ENCODE measurements around the gene PLD1.
"Not testable (repeated sequence)": the region's sequence is repeated elsewhere in the genome, so short reads cannot be mapped to it uniquely, and the experiment has no call there.

The PLD1 gene

DNA sequence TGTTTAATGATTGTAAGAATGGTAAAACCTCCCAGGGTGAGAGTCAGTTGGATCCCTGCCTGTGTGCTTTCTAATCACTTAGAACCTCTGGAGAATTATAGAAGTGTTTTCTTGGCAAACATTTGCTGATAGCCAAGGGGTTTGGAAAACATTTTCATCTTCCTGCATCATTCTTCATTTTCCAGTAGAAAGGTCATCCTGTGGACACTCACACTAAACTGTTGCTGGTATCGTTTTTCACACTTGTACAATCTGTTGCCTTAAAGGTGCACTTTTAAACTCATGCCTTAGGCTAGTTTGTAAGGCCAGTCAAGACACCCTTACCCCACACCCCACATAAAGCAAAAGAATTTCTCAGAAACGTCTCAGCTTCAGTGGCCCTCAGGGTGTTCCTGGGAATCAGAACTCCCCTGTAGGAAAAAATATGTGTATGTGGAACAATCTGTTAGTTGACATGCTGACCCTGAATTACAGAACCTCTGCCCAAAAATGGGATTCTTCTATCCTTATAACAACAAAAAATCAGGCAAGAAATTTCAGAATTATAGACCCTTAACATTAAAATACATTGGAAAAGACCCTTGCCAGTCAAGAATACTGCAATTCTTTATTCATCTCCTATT is 5.8 kb upstream of the PLD1 start:
- no peak for DNase-seq

DNA sequence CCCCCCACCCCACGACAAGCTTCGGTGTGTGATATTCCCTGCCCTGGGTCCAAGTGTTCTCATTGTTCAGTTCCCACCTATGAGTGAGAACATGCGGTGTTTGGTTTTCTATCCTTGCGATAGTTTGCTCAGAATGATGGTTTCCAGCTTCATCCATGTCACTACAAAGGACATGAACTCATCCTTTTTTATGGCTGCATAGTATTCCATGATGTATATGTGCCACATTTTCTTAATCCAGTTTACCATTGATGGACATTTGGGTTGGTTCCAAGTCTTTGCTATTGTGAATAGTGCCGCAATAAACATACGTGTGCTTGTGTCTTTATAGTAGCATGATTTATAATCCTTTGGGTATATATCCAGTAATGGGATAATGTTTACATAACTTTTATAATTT is 4.4 kb upstream of the PLD1 start:
- not testable (repeated sequence) for DNase-seq

DNA sequence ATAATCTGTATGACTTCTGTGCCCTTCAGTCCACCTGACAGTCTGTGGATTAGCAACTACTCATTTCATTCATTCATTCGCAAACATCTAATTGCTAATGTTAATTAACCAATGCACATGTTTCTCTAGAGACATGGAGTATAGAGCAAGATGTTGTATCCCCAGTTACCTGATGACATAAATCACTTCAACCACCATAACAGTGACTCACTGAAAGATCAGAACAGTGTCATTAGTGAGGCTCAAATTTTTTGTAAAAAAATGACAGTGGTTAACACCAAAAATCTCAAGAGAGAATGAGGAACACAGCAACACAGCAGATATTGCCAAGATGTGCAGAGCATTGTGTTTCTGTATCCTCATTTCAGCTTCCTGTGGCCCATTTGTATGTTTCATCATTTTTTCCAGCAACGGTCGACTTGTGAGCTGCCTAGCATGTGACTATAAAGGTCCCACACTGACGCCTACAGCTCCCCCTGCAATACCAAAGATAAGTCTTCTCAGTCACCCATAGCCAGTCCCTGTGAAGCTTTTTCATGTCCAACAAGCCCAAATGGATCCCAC is 3.7 kb upstream of the PLD1 start:
- DNase-seq = peak in 1 of 2 donors; percentile 15

DNA sequence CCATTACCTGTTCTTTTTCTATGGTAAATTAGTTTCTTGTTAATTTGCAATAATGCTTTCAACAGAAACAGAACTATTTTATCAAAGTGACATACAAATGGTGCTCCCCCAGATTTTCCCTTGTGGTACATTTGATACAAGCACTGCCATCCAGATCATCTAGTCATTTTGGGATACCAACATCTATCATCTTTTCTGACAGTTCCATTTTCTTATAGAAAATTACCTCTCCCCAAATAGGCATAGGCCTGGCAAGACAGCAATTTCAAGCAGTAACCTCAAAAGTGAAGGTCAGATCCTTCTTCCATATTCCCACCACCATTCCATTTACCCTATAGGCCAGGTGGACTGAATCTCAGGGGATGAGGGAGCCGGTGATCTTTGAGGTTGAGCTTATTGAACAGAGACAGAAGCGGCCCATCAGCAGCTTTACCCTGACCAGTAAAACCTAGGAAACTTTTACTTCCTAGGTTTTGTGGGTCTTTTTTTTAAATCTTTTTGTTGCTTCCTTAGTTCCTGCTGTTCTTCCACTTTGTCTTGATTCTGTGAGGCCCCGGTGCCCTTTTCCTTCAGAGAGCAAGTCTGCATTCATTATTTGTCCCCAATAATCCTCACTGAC is 3.1 kb upstream of the PLD1 start:
- DNase-seq = no peak

DNA sequence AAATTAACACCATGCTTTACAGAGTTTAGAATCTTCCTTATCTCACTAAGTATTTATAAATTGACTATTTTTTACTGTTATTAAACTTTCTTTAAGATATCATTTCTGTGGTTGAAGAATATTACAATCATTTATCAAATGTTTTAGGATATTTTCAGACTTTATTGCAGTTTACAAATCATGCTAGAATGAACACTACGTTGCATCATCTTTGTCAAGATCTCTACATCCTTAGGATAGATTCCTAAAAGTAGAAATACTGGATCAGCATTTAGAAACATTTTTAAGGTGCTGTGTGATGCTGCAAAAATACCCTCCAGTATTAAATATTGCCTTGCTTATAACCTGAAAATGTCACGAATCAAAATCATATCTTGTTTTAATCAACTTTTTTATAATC is 2.5 kb upstream of the PLD1 start:
- DNase-seq = no peak

DNA sequence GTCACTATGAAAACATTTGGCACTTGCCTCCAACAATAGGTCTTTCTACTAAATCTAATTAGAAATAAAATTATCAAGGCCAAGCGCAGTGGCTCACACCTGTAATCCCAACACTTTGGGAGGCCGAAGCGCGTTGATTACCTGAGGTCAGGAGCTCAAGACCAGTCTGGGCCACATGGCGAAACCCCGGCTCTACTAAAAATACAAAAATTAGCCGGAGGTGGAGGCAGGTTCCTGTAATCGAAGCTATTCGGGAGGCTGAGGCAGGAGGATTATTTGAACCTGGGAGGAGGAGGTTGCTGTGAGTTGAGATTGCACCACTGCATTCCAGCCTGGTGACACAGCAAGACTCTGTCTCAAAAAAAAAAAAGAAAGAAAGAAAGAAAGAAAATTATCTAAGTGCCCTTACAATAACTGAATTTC is 1.6 kb upstream of the PLD1 start:
- no peak for DNase-seq

DNA sequence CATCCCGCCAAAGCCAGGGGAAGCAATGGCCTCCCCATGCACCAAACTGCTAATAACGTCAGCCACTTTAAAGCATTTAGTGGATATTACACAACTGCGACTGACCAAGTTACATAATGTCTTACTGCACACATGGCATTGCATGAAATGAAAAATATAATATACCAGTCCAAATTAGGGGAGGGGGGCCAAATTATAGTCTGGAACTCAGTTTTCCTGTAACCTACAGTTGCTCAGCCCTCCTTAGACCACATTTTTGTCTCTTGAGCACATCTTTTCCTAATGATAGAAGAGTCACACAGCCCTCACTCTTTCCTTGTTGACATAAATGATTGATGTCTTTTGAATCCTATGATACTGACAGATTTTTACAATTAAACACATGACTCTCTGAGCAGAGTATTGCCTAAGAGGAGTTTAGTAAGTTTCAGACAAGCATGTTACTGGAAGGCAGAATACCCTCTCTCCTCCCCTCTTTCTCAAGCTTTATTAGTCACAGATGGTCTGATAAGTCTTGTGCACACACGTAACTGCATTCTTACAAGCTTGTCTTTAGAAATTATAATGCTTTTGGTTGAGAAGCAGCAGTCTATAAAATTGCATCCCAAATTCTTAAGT is 1.1 kb upstream of the PLD1 start:
- DNase-seq = no peak

DNA sequence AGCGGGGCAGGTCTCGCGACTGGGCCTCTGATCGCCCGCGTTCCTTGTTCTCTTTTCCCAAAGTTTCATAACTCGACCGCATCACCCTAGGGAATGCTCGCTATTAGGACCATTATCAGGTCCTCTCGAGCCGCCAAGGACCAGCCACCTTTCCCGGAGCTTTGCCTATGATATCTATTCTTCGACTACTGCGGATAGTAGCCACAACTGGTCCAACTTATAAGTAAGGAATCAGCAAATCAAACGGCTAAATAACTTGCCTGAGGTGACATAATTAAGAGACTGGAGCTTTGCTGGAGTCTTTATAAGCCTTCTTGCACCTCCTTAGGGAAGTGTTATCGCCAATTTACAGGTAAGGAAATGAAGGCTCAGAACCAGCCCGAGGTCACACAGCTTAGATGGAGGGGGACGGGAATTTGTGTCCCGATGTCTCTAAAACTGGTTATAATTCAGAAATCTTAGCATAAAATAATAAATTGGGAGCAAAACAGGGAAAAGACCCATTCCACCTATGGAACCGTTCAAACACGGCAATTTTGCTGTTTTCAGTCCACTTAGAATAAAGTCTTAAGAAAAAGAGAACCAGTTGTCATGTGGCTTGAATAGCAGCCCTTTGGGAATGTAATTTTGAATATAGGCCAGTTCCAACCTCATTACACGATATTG is 479 bp upstream of the PLD1 start:
- DNase-seq = no peak

DNA sequence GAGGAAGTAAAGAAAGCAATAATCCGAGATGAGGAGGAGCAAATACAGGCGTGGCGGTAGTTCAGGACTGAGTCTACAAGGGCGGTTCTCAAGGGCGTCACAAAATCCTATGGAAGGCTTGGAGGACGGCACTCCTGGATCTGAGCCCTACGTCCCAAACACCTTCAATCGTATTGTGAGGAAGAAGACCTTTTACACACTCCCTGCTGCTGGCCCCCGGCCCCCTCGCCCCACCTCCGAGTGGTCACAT is 747 bp downstream of the PLD1 start:
- DNase-seq = no peak

DNA sequence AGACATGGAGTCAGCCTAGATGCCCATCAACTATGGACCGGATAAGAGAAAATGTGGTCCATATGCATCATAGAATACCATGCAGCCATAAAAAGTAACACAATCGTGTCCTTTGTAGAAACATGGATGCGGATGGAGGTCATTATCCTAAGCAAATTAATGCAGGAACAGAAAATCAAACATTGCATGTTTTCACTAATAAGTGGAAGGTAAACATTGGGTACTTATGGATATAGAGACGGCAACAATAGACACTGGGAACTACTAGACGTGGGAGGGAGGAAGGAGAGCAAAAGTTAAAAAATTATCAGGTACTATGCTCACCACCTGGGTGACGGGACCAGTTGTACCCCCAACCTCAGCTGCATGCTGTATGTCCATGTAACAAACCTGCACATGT is 2.5 kb downstream of the PLD1 start:
- DNase-seq = no peak

DNA sequence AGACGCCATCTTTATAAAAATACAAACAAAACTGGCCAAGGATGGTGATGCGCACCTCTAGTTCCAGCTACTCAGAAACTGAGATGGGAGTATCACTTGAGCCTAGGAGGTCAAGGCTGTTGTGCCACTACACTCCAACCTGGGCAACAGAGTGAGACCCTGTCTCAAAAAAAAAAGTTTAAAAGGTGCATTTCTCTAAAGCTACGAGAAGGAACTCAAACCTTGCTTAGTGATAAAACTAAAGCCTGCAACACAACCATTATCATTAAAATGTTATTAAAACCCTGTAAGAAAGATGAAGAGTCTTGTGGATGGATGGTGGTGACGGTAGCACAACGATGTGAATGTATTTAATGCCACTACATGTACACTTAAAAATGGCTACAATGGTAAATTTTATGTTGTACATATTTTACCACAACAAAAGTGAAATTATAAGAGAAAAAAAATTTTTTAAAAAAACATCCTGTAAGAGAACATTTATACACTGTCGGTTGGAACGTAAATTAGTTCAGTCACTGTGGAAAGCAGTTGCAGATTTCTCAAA is 3.1 kb downstream of the PLD1 start:
- DNase-seq = no peak

DNA sequence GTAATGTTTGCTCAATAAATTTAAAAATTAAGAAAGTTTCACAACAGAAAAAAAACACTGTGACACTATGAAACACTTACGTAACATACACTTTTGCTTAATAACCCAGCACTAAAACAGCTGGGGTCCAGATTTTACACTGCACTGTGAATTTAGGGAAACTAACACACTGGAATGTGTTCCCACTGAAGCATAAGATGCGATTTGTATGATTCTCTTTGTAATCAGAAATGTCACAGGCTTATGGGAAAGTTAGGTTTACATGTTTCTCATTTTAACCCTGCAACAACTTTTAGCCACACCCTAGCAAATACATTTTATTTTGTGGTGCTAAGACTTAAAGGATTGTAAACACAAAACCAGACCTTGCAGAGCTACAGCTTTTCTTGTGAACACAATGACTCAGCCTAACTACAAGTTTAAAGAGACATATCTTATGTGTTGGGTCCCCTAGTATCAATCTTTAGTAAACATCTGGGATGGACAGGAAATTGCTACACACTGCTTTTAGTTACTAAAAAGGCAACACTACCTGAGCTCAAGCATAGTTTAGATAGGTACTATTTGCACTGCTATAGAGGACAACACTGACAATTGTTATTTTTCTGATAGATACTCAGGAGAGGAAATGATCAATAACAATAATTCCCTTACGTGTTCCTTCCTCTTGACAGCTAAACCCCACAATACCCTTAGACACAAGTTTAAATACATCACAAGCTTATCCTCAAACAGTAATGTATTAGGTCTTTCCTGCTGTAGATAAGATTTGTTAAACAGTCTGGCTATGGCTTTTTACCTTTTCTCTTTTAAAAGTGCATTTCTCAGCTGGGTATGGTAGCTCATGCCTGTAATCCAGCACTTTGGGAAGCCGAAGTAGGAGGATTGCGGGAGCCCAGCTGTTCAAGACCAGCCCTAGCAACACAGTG is 3.8 kb downstream of the PLD1 start:
- no peak for DNase-seq

DNA sequence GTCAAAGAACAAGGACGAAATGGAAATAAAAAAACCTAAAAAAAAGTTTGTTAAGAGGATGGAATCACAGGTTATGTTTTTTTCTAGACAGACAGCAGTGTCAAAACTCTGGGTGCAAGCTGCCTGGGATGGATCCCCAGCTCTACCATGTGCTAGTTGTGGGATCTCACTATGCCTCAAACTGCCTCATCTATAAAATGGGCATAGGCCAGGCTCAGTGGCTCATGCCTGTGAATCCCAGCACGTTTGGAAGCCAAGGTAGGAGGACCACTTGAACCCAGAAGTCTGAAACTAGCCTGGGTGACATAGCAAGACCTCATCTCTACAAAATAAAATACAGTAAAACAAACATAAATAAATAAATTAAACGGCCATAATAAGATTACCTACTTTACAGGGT is 4.6 kb downstream of the PLD1 start:
- no peak for DNase-seq

DNA sequence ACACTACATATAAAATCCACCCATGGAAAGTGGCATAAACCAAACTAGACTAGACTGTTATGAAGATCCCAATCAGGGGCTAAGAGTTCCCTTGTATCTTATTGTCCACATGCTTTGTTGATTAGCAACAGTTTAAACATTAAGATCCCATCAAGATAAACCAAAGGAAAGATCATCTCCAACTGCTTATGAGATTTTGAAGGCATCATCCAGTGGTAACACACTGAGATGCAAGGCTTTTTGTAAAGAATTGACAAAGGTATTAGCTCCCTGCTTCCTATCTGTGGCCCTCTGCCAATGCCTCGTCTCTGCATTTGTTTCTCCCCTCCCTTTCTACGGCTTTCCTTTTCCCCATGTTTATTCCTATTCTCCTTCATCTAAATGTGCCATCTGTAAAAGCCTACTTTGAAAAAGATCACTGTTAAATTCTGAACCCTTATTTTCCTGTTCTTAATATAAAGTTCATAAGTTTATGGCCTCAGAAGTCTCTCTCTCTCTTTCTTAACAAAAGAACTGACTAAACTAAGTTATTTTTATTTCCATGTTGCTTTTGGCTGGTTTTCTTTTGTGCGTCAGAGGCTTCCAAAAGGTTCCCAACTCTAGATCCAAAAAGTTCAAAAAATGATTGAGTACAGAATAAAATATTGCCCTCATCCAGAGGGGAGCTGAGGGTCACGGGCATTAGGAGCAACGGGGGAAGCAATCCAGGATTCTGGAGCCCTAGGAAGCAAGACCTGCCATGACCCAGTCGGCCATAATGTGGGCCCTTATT is 5.5 kb downstream of the PLD1 start:
- DNase-seq = no peak

DNA sequence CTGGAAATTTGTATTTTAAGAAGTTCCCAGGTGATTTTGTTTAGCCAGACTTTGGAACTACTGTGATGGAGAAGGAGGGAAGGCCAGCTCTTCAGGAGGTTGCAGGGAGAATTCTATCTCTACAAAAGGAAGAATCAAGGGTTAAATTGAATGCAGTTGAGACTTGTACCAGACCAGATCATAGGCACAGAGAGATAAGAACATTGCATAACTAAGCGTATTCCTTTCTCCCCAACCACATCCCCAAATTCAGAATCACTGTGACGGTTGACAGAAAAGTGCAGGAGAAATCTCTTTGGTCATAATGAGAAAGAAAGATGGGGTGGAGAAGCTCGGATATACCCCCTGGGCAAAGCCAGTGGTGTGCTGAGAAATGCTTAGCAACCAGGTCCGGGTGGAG is 7.2 kb downstream of the PLD1 start:
- no peak for DNase-seq

DNA sequence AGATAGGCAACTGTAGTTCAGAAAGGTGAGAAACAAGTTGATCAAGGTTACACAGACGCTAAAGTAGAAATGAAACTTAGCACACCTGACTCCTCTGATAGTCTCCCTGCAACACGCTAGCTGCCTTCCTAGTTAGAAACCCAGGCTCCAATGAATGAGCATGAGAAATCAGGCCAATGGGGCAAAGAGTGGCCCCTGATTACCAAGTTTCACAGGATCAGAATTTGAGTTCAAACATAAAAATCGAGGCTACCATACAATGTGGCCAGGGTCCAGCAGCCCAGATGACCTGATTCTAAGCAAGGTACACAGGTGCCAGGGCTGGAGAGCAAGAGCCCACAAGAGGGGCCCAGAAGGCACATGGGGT is 7.7 kb downstream of the PLD1 start:
- no peak for DNase-seq

DNA sequence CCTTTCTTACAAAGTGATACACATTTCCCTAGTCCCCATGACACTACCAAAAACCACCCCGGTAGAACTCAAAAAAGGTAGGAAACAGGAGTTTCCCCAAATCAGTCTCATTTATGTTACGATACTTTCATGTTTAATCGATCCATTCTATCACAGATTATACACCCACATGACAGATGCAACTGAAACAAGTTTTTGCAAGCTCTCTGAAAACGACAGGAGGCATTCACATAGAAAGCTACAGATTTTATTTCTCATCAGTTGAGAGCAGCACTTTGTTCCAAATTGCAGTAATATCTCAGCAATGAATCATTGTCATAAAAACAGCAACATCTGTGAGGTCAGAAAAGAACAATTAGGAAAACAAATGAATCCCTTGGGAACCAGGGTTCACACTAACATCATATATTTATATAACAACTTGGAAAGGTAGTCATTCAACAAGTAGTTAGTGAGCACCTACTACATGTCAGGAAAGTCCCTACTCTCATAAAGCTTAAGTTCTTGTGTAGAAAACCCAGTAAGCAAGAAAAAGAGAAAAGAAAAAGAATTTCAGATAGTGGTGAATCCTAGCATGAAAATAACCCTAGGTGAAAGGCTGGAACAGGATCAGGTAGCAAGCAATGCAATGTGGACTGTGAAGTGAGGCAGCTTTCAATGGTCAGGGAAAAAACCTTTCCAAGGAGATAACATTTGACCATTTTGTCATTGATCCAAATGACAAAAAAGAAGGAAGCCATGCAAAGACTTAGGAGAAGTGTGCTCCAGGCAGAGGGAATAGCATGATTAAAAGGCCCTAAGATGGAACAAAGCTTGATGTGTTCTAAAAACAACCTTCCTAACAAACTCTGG is 8.3 kb downstream of the PLD1 start:
- DNase-seq = no peak

DNA sequence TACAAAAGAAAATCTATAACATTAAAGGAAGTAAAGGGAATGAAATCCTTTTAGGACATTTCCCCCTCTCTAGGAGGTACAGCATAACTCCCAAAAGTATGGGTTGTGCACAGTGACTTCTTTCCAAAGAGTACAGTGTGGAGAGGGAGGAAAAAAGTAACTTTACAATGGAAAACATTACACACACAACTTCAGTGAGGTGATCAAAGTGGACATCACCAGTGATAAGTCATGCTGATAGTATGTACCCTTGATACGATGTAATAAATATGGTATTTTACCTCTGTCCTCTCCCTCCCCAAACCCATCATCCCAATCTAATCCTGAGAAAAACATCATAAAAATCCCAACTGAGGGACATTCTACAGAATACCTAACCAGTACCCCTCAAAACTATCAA is 10.8 kb downstream of the PLD1 start:
- DNase-seq = no peak

DNA sequence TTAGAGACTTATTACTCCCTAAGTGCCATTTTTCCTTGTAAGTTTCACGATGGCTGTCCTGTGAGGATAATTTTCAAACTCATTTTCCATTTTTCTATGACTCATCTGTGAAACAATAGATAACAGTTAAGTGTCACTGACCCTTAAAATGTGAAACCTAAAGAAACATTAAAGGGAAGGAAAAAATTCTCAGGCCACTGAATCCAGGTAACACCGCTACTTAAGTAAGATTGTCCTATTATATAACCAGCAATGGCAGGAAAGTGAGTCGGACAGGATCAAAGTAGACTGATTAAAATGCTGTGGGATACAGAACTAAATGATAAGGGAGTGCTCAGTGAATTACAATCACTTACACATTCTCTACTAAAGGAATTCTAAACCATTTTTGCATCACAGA is 12.4 kb downstream of the PLD1 start:
- DNase-seq = no peak

DNA sequence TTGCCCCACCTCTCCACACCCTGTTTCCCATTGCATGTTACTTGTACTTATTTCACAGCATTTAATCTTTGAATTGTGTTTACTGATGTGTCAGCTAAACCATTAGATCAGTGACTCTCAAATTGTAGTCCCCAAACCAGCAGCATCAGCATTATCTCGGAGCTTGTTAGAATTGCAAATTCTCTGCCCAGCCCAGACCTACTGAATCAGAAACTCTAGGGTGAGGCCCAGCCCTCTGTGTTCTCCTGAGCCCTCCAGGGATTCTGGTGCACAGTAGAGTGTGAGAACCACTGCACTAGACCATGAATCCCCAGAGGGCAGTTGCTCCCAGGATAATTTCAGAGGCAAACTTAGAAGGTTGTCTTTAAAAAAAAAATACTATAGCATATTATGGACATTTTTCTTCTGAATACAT is 13.0 kb downstream of the PLD1 start:
- DNase-seq = no peak

Measured in activated CD4-positive, alpha-beta T cell treated with anti-CD3 and anti-CD28 coated beads for 4 hours (primary cell).